ENCODE results near the gene SIRT2.
"Not testable (repeated sequence)": the region's sequence is repeated elsewhere in the genome, so short reads cannot be mapped to it uniquely, and the experiment has no call there.

SIRT2 gene

DNA sequence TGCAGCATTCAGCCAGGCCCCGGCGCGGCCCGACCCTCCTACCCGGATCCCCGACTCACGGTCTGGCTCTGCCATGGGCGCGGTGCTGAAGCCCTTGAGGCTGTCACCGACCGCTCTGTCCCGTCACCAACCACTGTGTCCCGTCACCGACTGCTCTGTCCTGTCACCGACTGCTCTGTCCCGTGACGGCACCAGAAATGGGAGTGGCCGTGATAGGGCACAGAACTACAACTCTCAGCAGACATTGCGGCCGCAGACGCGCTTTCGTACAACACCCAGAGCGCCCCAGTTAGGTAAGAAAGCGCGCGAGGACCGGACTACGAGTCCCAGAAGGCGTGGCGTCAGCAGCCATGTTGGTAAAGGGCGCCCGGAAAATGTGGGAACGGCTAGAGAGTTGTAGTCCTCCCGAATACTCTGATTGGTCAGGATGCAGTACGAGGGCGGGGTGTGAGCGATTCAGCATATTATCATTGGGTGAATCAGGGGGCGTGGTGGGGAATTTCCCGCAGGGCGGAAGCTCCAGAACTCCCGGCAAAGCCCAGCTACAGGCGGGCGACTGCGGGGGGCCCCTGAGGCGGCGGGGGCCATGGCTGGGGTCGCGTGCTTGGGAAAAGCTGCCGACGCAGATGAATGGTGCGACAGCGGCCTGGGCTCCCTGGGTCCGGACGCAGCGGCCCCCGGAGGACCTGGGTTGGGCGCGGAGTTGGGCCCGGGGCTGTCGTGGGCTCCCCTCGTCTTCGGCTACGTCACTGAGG is at the start of gene SIRT2, which contains the start of gene NFKBIB:
TSS of gene SIRT2 (minus strand) at position 172 of the 755 bp plus-strand sequence. CDS start at position 75, 97 bp downstream.
TSS of gene NFKBIB (plus strand) at position 523 of the 755 bp plus-strand sequence. CDS start at position 587, 64 bp downstream.
- DNase-seq (ENCODE audit: low read depth in 1 of 2, low spot score in 1 of 2) = peak; percentile 93 to 99

DNA sequence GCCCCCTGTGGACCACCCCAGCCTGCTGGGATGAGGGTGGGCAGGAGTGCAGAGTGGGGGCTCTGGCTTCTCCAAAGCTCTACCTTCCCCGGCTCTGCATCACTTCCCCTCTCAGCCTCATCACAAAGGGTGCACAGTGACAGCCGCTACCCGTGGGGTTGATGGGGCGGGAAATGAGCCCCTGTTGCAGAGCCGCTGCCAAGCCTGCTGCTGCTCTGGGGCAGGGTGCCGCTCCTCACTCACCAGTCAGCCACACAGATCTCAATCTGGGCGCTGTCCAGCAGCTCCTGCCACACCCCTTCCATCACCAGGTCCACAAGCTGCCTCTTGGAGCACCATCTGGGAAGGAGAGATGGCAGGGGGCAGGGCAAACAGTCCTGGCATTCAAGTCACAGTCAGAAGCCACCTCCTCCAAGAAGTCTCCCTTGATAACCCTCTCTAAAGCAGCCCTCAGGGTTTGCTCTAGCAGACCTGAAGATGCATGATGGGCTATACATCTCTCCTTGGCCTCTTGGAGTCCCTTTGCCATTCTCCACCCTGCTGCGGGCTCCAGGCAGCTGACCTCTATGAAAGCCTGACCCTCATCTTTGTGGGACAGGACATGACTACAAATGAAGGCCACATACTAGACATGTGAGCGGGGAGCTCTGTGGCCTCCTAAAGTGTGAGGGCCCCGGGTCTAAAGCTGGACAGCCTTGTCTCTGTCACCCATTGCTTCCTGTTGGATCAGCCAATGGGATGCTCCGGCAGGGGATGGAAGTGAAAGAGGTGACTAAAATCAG is 47.0 kb upstream of the SIRT2 start:
- no peak for DNase-seq (ENCODE audit: low read depth in 1 of 2, low spot score in 1 of 2)

DNA sequence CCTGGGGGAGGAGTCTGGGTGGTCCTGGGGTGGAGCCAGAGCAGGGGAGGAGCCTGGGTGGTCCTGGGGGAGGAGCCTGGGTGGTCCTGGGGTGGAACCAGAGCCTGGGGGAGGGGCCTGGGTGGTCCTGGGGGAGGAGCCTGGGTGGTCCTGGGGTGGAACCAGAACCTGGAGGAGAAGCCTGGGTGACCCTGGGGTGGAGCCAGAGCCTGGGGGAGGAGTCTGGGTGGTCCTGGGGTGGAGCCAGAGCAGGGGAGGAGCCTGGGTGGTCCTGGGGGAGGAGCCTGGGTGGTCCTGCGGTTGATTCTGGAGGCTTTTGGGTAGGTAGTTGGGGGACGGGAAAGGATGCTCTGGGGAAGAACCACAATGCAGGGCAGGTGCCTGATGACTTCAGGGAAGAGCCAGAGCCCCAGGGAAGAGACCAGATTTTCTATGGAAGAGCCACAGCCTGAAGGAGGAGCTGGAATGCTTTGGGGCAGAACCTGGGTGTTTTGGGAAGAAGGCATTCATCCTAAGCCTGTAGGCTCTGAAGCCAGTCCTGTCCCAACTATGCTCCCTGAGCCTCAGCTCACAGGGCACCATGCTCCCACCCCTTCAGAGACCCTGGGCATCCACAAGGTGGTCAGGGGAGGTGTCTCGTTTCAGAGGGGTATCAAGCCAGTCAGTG is 46.3 kb upstream of the SIRT2 start:
- no peak for DNase-seq (ENCODE audit: low read depth in 1 of 2, low spot score in 1 of 2)

DNA sequence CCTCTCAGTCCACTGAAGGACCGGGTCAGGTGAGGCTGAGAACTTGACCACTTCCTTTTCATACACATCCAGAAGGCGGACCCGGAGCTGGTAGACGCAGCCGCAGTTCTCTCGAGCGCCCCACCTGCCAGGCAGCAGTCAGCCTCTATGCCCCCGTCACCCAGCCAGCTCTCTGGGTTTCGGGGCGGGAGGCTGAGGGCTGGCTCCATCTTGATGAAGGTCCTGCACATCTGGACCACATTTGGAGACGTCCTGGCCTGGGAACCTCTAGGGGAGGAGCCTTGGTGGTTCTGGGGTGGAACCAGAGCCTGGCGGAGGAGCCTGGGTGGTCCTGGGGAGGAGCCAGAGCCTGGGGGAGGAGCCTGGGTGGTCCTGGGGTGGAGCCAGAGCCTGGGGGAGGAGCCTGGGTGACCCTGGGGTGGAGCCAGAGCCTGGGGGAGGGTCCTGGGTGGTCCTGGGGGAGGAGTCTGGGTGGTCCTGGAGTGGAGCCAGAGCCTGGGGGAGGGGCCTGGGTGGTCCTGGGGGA is 45.6 kb upstream of the SIRT2 start:
- DNase-seq (ENCODE audit: low read depth in 1 of 2, low spot score in 1 of 2) = no peak

DNA sequence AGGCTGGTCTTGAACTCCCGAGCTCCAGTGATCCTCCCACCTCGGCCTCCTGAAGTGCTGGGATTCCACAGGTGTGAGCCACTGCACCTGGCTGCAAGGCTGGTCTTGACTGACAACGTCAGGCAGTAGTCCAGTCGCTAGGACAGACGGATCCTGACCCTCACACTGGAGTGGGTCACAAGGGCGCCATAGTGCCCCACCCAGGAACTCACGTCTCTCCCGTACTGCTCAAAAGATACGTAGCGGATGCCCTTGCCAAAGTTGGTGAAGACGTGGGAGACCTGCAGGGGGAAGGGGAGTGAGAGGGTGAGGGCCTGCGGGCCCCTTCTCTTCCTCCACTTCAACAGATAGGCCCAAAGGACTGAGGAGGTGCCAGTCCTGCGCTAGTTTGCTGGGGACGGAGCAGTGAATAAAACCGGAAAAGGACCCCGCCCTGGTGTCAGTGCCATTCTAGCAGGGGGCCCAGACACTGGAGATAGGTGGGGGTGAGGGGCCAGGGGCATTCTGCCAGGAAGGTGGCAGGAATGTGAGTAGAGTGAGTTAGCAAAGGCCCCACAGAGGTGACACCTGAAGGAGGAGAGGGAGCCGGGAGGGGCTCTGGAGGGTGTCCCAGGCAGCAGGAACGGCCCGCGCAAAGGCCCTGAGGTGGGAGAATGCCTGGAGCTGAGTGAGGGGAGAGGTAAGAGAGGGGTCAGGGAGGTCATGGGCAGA is 43.2 kb upstream of the SIRT2 start:
- DNase-seq (ENCODE audit: low read depth in 1 of 2, low spot score in 1 of 2) = no peak

DNA sequence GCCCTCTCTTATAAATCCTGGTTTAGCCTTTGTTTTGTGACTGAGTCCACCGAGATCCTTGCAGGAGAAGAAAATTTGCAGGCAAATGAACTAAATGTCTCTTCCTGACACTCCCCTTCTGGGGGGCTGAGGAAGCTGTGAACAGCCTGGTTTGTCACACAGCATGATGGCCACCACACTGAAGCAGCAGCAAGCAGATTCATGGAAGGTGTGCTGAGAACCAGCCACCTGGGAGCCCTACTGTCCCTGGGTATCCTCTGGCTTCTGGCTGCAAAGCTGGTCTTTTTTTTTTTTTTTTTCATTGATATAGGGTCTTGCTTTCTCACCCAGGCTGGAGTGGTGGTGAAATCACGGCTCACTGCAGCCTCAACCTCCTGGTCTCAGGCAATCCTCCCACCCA is 42.6 kb upstream of the SIRT2 start:
- no peak for DNase-seq (ENCODE audit: low read depth in 1 of 2, low spot score in 1 of 2)

DNA sequence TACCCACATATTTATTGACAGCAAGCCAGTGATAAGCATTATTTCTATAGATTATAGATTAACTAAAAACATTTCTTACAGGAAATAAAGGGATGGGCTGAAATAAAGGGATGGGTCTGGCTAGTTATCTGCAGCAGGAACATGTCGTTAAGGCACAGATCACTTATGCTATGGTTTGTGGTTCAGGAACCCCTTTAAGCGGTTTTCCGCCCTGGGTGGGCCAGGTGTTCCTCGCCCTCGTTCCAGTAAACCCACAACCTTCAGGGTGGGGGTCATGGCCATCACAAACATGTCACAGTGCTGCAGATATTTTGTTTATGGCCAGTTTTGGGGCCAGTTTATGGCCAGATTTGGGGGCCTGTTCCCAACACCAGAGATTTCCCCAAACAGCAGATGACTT is 42.0 kb upstream of the SIRT2 start:
- not testable (repeated sequence) for DNase-seq (ENCODE audit: low read depth in 1 of 2, low spot score in 1 of 2)

DNA sequence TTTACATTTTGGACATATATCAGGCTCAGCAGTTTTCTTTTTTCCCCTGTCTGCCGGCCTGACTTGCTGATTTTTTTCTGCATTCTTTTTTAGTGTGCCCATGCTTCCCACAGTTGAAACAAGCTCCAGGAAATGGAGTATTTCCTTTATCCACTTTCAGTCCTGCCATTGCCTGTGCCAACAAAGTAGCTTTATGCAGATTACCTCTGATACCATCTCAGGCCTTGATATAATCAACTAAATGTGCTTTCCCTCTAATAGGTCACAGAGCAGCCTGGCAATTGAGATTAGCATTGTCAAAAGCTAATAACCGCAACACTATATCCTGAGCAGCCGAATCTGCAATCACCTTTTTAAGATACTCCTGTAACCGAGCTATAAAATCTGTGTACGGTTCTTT is 40.5 kb upstream of the SIRT2 start:
- no peak for DNase-seq (ENCODE audit: low read depth in 1 of 2, low spot score in 1 of 2)

DNA sequence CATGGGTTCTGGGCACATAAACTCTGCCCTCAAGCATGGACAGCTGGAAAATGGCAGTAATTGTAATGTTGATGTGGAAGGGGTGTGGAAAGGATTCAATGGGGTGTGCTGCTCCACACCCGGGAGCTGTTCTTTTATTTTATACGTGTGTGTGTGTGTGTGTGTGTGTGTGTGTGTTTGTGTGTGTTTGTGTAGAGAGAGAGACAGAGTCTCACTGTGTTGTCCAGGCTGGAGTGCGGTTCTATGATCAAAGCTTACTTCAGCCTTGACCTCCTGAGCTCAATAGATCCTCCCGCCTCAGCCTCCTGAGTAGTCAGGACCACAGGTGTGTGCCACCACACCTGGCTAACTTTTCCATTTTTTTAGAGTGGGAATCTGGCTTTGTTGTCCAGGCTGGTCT is 34.1 kb upstream of the SIRT2 start:
- no peak for DNase-seq (ENCODE audit: low read depth in 1 of 2, low spot score in 1 of 2)

DNA sequence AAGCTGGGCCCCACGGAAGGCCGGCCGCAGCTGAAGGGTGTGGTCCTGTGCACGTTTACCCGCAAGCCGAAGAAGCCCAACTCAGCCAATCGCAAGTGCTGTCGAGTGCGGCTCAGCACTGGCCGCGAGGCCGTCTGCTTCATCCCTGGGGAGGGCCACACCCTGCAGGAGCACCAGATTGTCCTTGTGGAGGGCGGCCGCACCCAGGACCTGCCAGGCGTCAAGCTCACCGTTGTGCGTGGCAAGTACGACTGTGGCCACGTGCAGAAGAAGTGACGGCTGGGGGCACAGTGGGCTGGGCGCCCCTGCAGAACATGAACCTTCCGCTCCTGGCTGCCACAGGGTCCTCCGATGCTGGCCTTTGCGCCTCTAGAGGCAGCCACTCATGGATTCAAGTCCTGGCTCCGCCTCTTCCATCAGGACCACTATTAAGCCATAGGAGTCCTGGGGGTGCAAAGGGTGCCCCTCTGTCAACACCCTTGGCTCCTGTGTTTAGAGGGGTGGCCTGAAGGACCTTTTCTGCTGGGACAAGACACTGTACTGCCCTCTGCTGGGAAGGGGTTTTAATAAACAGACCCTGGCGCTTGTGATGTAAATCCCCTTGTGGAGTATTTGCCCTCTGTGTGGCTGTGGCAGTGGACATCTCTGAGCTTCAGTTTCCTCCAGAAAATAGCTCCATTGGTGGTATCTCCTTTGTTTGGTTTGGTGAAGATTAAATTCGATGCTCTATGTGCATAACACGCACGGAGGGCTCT is 33.2 kb upstream of the SIRT2 start:
- DNase-seq (ENCODE audit: low read depth in 1 of 2, low spot score in 1 of 2) = peak in 1 of 2 donors; percentile 19

DNA sequence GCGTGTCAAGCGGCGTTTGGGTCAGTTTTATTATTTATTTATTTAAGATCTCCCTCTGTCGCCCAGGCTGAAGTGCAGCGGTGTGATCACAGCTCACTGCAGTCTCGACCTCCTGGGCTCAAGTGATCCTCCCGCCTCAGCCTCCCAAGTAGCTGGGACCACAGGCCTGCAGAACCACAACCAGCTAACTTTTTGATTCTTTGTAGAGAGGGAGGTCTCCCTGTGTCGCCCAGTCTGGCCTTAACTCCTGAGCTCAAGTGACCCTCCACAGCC is 32.0 kb upstream of the SIRT2 start:
- no peak for DNase-seq (ENCODE audit: low read depth in 1 of 2, low spot score in 1 of 2)

DNA sequence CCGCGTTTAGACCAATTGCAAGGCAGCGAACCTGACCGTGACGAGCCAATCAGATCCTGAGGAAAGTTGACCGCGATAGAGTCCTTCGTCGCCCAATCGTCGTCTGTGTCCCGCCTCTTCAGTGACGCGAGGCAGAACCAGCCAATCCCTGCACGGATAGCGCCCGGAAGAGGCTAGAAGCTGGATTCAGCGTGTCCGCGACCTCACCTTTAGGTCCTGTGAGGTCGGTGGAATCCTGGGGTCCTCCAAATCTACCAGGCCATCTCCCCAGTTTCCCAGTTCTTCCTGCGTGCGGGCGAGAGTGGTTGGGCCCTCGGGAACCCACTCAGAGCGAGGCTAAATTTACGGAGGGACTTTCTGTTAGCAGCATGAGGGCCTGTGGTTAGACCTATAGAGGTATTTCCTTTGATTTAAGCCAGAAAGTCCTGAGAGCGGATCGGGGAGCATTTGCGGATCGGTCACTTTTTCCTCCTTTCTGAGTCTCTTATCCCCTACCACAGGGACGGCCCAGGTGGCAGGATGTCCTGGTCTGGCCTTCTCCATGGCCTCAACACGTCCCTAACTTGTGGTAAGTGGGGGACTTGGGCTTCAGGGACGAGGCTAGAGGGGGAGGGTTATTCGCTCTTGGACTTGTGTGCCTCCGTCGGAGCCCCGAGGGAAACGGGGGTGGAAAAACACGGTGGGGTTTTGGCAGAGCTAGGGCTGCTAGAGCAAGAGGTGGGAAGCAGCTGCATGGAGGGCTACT is 31.5 kb upstream of the SIRT2 start, which contains the start of gene MRPS12:
TSS of gene MRPS12 (plus strand) at position 169 of the 745 bp plus-strand sequence. CDS start at position 520, 351 bp downstream.
- peak in 1 of 2 donors; percentile 98 for DNase-seq (ENCODE audit: low read depth in 1 of 2, low spot score in 1 of 2)

DNA sequence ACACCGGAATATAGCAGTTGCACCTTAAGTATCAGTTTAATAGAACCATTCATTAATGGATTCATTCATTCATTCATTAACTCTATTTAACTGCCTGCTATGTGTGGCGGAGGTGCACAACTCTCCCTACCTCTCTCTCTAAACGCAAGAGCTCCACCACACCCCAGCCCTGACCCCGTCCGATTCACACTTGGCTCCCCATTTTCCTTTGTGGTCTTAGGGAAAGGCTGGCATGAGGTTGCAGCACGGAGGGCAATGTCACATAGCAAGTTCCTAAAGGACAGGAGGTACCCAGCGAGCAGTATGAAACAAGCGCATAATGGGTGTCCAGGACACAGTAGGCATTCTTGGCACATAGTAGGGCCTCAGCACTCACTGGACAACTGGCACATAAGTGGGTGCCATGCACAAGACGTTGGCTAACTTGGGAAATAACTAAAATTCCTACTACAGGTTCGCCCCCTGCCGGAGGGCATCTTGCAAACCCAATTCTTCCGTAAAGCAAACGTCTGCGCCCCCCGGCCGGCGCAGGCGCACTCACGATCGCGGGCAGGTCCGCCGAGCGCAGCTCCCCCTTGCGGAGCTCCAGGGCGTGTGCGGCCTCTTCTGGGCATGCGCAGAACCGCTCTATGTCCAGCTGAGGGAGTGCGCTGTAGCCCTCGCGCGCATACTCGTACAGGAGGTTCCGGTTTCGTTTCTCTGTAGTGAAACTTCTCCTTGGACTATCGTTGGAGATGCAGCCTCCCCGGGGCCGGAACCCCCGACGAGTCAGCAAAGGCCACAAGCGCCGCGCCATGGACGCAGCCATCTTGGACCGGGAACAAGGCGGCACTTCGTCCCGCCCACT is 30.7 kb upstream of the SIRT2 start, which contains the start of gene SARS2:
TSS of gene SARS2 (minus strand) at position 835 of the 847 bp plus-strand sequence. CDS start at position 808, 27 bp downstream.
- peak; percentile 89 to 95 for DNase-seq (ENCODE audit: low read depth in 1 of 2, low spot score in 1 of 2)

DNA sequence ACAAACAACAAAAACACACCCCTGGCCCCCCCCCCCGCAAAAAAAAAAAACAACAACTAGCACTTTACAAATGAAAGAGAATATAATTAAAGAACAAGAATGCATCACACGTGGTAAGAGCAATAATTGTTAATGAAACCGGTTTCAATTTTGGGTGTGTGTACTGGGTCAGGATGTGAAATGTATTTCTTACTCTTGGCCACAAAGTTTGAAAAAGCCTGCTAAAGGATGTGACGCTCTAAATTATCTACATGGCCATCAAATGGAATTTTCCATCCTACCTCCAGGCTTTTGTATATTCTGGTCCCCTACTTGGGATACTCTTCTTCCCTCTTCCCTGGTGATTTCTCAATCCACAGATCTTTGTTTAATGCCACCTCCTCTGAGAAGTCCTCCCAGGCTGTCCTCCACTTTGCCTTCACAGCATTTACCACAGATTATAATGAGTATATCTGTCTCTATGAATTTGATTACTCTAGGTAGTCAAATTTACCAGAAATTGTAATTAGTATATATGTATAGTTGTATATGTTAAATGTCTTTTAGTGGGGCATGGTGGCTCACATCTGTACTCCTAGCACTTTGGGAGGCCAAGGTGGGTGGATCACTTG is 29.1 kb upstream of the SIRT2 start:
- DNase-seq (ENCODE audit: low read depth in 1 of 2, low spot score in 1 of 2) = no peak

DNA sequence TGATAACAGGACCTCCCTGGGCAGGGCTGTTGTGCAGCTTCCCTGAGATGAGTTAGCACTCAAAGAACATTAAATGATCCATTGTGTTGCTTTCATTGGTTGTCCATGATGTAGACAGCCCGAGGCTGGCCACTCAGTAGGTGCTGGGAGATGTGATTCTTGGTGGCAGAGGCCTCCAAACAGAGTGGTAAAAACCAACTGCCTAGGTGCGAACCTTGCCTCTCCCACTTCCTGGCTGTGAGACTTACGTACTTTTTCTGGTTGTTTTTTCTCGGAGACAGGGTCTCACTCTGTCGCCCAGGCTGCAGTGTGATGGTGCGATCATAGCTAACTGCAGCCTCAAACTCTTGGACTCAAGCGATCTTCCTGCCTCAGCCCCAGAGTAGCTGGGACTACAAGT is 25.0 kb upstream of the SIRT2 start:
- no peak for DNase-seq (ENCODE audit: low read depth in 1 of 2, low spot score in 1 of 2)

DNA sequence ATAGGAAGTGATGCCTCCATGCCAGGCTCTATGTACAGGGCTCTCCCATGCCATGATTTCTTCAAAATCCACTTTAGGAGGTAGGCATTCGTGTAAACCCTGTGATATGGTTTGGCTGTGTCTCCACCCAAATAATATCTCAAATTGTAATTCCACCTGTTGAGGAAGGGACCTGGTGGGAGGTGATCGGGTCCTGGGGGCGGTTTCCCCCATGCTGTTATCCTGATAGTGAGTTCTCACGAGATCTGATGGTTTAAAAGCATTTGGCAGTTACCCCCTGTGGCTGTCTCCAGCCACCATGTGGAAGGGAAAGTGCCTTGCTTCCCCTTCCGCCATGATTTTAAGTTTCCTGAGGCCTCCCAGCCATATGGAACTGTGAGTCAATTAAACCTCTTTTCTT is 23.1 kb upstream of the SIRT2 start:
- no peak for DNase-seq (ENCODE audit: low read depth in 1 of 2, low spot score in 1 of 2)

DNA sequence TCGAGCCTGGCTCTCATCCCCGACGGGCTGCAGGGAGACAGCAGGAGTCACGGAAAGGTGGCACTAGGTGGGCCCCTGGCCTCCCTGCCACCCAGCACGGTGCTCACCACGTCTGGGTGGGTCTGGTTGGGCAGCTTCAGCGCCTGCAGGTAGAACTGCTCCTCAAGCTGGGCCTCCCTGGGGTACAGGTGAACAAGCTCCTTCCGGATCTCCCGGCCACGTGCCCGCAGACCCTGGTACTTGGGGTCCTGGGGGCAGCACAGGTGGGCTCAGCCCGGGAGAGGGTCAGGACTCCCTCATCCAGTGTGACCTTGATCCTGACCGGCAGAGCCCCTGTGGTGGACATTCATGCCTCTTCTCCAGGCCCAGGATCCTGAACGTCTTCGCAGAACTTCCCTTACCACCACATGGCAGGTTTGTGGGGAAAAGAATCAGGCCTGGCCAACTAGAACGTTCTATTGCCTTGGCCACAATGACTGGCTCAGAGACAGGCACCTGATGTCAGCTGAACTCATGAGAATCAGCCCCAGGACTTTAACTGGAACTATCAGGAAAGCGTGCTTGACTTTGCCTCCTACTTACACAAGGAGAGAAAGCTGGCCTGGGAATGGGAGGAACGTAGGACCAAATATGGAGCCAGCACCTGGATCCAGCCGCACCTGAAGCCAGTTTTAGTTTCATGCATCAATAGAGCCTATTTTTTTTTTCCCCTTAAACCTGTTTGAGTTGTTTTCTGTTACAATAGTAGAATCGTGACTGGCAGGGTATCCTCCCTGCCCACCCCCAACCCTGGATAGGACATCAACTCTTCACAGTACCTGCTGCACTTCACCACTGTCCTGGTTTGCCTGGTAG is 22.2 kb upstream of the SIRT2 start:
- DNase-seq (ENCODE audit: low read depth in 1 of 2, low spot score in 1 of 2) = no peak

All from activated CD4-positive, alpha-beta T cell treated with anti-CD3 and anti-CD28 coated beads, Interleukin-2, amount 50 U/mL, for 24 hours (primary cell).